ENCODE measurements around the gene PCNX2.
A peak's percentile ranks its signal among the peaks of the same experiment; 100 is the strongest.

Gene PCNX2

DNA sequence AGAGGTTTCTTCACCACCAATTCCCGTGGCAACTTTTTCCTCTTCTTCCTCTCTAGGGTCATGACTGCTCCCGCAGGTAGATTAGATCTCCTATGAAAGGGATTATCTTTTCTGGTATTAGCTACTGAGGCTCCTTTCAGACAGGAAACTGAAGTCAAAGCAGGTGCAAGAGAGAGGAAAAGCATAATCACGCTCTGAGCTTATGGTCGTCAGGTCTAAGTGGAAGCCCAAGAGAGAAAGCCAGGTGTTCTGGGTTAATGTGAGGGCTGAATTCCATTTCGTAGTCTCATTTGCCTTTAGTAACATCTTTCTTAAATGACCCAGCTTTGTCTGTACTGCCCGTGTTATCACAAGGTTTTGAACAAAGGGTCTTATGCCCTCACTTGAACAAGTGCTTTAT is 23.7 kb upstream of the PCNX2 start:
- no peak for DNase-seq (ENCODE audit: low read depth, low spot score)

DNA sequence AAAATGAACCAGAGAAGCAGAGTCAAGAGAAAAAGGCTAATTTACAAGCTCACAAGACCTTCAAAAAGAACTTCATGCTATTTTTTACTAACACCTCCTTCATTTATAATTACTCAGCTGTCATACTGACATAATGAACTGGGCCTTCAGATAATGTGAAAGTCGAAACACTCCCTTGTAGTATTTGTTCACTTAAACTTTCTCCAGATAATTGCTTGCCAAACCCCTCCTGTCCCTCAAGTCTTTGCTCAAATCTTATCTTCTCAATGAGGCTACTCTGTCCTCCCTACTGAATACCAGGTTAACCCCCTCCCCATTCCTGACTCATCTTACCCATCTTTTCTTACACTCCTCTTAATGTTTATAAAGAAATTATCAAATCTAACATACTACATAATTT is 20.9 kb upstream of the PCNX2 start:
- DNase-seq (ENCODE audit: low read depth, low spot score), result no peak

DNA sequence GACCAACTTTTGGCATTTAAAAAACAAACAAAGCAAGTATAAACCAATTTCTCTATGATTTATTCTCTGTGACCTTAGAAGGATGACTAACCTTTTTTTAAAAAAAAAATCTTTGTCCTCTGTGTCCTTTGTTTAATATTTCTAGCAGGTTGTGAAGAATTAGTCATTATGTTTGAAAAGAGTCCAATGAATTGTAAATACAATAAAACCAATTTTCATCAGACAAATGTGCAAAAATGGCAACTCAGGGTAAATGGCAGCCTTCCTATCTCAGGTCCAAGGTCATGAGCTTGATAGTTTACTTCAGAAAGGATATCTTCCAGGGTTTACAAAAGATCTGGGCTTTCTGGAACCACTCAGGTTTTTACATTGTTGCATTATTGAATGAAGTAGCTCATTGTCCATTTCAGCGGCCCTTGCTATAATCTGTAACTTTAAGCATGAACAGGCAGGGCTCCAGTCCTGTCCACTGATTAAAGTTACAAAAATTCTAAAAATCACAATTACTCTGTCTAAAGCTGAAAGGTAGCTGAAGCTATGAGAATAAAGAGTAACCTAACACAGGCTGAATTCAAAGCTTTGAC is 20.3 kb upstream of the PCNX2 start:
- DNase-seq (ENCODE audit: low read depth, low spot score), result no peak

DNA sequence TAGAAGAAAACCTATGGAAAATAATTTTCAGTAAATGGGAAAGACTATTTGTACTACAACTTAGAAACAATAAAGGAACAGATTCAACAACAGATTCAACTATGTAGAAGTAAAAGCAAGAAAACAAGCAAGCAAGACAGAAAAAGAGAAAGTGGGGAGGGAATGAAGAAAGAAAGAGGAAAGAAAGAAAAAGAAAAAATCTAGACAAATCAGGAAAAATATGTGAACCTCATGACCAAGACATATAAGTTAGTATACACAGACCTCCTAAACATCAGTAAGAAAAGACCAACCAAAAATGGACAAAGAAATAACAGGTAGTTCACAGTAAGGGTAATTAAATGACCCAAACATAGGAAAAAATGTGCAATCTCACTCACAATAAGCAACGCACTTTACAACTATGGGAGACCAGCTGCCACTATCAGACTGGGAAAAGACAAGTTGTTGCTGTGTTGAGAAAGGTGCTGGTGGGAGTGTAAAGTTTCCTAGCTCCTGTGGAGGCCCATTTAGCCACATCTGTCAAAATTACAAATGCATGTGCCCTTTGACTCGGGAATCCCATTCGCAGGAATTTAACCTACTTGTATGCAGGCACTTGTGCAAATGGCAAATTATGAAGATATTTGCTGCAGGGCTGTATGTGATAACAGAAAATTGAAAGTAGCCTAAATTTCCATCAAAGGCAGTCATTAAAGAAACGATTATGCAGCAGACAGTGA is 18.1 kb upstream of the PCNX2 start:
- no peak for DNase-seq (ENCODE audit: low read depth, low spot score)

DNA sequence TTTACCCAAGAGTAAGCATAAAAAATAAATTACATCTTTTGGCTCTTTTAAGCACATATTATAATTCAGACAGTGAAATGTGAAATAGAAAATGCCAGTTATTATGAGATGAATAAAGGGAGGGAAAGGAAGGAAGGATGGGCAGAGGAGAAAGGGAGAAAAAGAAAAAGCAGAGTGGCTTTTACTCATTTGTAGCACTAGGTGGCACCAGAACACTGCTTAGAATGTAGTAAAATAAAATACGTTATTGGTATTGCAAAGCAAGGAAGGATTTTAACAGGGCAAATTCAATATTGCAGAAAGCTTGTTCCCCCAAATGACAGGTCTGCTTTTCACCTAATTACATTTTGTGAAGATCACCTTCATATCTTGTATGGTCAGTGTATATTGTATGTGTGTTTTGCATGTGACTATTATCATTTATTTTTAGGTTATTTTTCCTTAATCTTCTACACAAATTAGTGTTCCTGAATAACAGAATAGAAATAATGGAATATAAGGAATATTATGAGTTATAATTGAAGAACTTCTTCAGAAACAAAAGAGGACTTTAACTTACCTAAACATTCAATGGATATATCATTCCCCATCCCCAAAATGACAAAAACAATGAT is 9.1 kb upstream of the PCNX2 start:
- DNase-seq (ENCODE audit: low read depth, low spot score), result peak; percentile 6

DNA sequence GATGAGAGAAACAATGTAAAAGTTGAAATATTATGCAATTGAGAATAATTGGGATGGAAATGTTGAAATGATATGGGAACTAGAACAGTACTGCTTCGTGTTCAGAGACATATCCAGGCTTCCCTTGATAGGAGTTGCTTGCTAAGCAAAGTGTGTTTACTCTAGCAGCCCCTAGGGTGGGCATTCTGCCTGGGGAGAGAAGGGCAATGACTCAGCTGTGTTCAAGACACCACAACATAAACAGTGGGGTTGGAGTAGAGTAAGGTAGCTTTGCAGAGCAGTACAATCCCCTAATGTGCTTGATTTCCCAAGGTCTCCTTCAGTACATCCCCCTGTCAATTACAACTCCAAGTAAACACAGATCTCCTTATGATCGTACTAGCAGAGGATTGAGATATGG is 4.8 kb upstream of the PCNX2 start:
- peak; percentile 30 for DNase-seq (ENCODE audit: low read depth, low spot score)

DNA sequence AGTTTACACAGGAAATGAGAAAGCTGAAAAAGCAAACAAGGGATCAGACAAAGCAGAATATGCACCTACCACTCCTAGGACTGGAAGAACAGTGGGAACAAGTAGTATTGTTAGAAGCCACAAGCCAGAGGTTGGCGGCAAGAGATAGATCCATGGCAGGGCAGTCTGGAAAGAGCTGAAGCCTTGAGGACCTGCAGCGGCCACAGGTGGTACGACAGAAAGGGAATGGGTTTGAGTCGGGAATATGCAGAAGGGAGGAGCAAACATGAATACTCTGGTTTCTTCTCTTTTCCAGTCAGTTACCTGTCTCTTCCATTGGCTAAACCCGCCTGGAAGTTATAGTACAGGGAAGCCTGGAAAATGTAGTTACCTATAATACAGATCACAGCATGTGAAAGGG is 3.9 kb upstream of the PCNX2 start:
- DNase-seq (ENCODE audit: low read depth, low spot score), result peak; percentile 6

DNA sequence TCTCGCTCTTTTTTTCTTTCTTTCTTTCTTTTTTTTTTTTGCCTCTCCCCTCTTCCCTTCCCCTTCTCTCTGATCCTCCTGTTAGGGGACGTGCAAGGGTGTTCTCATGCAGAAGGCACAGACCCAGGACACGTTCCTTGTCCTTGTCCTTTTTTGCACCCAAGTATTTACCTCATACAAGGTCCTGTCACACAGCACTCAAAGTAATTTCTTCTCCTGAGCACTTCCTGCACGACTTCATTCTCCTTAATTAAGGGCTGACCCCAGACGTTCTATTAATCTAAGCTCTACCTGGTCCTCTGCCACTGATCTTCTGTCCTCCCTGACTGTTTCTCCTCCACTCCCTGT is 424 bp upstream of the PCNX2 start:
- DNase-seq (ENCODE audit: low read depth, low spot score), result no peak

DNA sequence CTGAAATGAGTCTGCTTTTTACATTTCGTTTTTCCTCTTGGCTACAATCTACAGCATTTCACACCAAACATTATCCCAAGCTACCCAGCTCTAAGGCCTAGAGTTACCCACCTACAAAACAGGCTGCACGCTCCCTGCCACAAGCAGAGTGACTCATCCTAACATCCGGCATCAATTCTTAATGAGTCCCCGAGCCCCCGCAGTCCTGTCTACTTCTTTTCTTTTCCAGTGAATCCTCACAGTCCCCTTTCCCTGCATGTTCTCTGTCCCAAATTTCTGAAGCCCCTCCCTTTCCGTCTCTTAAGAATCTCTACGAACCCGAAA is 650 bp downstream of the PCNX2 start:
- DNase-seq (ENCODE audit: low read depth, low spot score), result no peak

DNA sequence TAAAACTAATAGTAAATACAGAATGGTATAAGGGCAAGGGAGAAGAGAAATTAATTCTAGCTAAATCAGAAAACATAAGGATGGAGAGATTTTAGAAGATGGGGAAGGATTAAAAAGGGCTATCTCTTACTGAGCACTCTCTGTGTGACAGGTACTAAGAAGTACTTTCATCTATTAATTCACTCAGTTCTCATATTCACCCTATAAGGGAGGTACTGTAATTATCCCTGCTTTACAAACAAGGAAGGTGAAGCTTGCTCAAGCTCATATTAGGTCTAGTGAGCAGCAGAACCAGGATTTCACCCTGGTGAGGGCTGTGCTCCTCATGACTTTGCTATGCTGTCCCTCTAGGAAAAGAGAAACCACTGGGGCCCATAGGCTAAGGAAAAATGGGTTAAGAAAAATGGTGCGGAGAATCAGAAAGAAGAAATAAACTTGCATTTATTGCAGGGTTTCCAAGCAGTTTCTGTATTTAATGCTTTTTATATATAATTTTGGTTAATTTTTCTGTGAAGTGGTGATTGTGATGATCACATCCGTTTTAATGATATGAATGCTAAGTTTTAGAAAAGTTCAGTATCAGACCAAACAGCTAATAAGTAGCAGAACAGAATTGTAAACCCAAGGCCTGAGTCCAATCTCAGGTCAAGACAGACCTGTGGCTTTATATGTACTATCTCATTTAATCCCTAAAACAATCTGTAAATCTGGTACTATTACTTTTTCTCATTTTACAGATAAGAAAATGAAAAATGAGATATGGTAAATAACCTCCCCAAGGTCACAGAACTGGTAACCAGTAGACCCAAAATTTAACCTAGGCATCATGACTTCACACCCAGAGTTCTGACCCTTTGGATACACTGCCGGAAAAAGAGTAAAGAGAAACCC is 1.7 kb downstream of the PCNX2 start:
- peak; percentile 22 for DNase-seq (ENCODE audit: low read depth, low spot score)

DNA sequence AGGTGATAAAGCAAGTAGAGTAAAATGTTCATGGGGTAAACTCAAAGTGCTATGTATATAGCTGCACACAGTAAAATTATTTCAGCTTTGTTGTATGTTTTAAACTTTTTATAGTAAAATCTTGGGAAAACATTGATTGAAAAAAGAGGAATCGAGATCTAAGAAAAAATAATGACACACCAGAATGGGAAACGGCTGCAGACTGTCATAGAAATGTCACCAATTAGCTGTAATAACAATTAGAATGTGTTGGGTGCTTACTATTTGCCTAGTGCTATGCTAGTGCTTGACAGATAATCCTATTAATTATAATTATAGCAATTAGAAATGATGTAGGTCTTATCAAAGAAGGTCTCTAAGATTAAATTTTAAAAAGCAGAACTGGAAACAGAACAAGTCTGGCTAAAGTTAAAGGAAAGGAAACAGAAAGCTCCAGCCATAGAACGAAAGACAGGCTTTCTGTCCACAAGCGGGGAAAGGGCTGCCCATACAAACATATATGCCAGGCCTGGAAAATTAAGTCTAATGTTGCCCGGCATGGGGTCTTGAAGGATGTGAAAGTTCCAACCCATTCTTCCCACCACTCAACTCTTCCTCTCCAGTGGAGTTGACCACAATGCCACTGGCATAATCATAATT is 5.0 kb downstream of the PCNX2 start:
- no peak for DNase-seq (ENCODE audit: low read depth, low spot score)

DNA sequence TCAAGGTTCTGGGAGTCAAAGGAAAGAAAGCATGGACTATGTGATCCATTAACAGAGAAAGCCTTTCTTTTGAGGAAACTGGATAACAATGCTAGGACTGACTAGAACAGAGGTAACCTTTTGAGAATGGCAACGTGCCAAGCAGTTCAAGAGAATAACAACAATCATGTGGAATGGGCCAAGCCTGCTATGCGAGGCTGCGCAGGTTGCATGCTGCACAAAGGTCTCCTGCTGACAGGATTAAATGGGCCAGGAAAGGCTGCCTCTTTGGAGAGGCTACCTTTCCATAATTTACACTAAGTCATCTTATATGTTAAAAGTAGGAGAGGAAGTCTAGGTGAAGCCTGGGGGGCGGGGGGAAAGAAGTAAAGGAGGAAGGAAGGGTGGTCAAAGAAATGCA is 5.8 kb downstream of the PCNX2 start:
- peak; percentile 20 for DNase-seq (ENCODE audit: low read depth, low spot score)

DNA sequence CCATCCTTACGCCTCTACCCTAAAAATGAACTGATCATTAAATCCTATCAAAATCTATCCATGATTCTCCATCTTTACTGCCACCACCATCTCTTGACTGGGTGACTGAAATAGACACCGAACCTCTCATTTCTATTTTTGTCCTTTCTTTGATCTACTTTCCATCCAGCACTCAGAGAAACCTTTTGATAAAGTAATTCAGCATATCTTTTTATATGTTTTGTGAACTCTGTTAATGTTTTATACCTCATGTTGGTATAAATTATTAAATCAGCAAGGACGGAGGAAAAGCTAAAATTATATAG is 13.0 kb downstream of the PCNX2 start:
- DNase-seq (ENCODE audit: low read depth, low spot score), result no peak

DNA sequence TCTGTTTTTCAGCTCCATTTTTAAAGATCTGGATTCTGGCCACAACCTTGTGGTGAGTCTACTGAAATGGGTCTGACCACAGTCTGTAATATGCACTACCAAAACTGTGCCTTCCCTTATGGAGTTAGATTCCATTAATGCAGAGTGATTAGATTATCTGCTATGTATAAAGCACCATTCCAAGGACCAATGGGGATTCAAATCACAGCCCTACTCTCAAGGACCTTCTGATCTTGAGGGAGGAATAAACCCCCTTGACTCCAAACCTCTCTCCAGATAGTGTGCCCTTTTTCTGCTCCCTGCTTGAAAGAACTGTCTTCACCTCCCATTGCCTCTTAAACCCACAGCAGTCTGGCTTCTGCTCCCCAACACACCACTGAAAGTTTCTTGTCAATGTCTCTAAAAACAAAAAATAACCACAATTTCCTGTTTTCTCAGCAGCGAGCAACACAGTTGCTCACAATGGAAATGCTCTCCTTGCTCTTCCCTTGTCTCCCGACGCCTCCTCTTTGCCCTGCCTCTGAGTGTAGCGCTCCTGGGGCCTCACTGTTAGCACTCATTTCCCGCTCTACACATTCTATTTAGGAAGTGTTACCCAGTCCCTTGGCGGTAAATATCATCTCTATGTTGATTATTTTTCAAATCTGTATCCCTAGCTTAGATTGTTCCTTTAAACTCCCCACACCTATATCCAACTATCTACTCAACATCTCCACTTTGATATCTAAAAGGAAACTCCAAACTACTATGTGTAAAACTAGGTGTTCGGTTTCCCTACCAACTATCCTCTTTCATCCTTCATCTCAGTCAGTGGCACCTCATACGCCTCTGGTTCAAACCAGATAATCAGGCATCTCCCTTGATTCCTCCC is 13.6 kb downstream of the PCNX2 start:
- DNase-seq (ENCODE audit: low read depth, low spot score), result no peak

DNA sequence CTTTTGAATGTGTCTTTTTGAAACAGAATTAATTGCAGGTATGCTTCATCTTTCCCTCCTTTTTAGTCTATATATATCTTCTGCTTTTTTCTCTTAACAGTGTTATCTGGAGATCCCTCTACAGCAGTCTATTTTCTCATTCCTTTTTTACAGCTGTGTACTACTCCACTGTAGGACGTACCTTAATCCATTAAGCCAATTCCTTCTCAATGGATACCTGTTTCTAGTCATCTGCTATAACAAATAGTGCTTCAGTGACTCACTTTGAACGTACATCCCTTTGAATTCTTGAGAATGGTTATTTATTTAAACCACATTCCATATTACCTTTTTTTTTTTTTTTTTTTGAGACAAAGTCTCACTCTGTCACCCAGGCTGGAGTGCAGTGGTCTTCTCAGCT is 15.6 kb downstream of the PCNX2 start:
- no peak for DNase-seq (ENCODE audit: low read depth, low spot score)

DNA sequence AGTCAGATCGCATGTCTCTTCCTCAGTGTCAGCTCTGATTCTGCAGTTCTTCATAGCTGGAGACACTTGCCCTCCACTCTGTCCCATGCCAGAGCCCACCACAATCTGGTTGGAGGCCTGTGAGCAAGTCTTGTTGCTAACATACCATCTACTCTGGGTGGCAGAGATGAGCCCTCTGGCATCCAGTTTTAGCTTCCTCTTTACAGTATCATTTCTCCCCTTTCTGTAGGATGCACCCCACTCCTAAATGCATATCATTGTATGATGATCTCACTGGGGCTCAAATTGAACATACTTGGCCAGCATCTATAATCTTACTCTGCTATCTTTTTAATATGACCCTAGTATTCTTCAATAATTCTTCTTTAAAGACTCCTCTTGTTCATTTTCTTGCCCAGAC is 16.9 kb downstream of the PCNX2 start:
- DNase-seq (ENCODE audit: low read depth, low spot score), result no peak

DNA sequence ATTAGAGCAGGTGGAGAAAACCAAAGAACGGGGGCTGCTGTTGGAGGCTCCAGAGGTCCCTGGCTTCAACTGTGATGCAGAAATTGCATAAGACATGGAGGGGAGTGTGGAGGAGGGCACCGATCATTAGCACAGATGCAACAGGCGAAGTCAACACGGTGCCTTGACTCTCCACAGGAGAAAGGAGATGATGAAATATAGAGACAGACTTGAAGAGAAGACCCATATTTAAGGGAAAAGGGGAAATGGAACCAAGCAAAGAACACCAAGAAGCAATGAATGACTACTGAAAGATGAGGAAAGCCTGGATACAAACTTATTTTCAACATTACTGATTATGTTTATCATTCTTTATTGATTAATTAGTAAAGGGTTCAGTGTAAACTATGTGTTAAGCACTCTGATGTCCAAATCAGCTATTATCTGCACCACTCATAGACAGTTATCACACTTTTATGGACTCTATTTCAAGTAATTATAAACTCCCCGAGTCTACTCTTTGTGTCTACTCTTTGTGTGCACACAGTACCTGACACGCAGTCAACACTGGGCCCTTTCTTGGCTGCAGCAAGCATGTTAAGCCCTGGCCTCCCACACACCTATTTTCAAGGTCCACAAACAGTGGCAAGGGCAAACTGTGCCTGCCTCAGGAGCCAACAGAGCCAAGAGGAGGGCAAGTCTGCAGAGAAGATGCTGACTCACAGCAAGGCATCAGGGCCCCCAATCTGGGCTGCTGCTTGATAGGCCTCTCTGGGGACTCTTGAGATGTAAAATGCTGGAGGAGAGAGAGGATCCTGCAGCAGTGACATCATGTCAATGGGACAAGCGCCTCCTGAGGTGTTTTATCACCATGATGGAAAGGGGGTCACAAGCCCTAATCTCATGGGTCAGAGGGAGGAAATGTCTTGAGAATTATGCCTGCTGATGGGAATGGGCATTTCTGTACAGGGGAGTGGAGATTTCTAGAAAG is 17.6 kb downstream of the PCNX2 start:
- no peak for DNase-seq (ENCODE audit: low read depth, low spot score)

DNA sequence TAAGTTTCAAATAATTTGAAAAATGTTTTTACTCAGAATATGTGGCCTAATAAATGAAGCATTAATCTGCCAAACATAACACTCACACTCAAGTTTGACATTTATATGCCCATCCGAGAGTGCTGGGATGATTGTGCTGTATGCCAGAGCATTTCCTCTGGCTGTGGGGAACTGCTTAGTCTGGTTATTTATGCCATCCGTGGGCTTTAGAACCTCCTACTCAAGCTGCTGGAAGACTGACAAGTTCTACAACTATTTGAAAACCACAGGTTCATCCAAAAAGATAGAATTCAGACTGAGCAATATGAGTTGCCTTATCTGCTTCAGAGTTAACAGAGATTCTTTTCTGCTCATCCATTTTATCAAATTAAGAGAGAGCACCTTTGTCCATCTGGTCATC is 25.9 kb downstream of the PCNX2 start:
- no peak for DNase-seq (ENCODE audit: low read depth, low spot score)

DNA sequence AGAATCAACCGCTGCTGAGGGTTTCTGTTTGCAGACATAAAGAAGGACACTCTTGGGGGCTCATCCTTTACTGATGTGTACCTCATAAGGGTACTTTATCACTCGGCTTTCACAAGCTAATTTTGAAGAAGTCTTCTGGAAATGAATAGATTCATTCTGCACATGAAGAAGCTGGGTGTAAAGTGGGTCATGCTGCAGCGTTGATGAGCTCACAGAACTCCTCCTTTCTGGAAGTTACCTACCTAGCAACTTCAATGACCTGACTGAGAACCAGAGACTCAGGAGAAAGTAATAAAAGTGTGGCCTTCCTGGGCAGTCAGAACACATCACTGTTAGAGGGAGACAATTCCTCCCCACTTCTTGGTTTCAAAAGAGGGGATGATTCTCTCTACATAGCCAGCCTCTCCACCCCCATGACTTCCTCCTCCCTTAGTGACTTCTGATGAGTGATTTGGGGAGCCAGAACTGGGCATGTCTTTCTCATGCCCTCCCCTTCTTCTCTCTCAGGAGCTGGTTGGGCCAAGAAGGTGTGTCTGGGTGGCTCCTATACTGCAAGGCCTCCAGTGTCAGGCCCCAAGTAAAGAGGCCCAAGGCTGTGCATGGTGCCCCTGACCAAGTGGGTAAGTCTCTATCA is 27.0 kb downstream of the PCNX2 start:
- DNase-seq (ENCODE audit: low read depth, low spot score), result no peak

DNA sequence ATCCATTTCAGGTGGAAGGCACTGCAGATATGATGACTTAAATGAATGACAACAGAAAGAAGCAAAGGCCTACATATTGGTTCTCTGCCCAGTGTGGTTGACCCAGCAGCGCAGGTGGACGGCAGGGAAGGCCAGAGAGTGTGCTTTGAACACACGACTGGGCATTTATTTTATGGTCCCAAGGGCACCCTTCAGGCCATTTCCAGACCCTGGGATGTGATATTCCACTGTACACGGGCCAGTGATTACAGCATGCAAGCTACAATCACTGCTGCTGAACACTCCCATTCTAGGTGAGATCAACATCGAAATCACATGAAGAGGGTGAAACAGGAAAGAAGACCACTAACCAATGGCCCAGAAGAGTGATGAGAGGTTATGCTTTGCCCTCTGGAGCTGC is 33.8 kb downstream of the PCNX2 start:
- no peak for DNase-seq (ENCODE audit: low read depth, low spot score)

Measured in ELF-1 (cell line).